ENCODE results near the gene ADRA2B. TPM values are rescaled to one million over a fixed set of nuclear protein-coding genes. Genes with fewer than 3 reads are reported as not detected.
A peak's percentile ranks its signal among the peaks of the same experiment; 100 is the strongest.

The ADRA2B gene
- total and polyA plus RNA-seq, 2 donors (not counting 3 experiments of a cell fraction or from before 2014, with no cell fraction given), result not detected

DNA sequence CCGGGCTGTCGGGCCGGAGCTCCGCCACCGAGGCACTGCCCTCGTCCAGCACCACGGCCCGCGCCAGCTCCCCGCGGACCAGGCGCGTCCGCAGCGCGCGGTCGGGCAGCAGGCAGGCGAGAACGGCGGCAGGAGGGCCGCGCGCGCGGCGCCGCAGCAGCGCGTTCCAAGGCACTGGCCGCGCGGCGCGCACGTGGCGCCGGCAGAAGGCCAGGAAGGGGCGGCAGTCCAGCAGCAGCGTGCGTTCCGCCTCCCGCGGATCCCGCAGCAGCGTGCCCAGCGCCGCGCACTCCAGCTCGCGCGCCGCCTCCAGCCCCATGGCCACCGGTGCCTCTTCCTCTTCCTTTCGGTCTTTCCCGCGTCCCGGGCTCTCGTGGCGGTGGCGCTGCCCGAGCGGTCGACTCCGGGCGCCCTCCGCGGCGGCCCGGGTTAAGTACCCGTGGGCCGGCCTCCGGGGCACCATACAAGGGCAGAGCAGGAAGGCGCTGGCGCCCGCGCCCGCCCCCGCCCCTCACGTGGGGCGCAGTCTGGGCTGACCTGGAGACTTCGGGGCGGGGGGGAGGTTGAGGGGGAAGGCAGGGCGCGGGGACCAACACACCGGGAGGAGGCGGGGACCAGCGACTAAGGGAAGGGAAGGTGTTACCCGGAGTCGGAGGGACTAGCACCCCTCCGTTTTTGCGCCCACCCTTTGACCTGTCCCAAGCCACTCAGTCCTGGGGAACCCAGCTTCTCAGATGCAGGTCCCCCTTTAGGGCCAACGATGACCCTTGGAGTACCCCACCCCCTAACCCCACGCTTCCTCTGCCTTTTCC is 28.9 kb upstream of the ADRA2B start, which contains the start of gene DUSP2:
TSS of gene DUSP2 (minus strand) at position 405 of the 812 bp plus-strand sequence. CDS start at position 319, 86 bp downstream.
- peak; percentile 56 for DNase-seq (ENCODE audit: low read depth, low spot score)

DNA sequence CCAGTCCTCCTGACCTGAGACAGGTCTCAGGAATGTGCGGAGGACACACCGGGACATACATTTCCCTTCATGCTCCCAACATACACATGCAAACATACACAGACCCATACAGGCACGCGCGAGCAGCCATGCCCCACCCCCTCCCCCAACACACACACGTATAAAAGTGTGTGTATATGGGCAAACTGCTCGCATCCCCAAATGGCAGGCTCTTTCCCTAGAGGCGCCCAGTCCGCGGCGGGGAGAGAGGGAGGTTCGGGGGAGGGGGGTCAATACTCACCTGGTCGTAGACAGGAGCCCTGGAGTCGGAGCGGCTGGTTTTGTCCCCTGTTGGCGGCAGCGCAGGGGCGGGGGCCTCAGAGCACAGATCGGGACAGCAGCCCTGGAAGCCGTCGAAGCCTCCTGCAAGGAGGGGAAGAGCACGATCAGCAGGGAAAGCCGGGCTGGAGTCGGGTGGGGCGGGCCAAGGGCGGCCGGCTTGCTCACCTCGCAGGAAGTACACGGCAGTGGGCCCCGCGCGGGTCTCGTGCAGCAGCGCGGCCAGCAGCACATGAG is 28.2 kb upstream of the ADRA2B start:
- ChIA-PET CTCF (interaction anchor here (1.0 kb wide), 1 partner anchor 30 kb away, joined by 5 read pairs; no protein-coding TSS in a partner anchor), POLR2A (no interaction called here)
- H4K20me1 ChIP-seq (replicated peaks; ENCODE audit: control insufficient read depth, extremely low read depth, insufficient read depth, low read length), result no peaks in the 10 kb centered on the region
- dilution Hi-C loops (cut with MboI; ENCODE audit: extremely low pct_ligation_motif_present, low sequenced_read_pairs), result no loop called here
- no peaks in the 10 kb centered on the region for H3K36me3 ChIP-seq (ENCODE audit: control insufficient read depth in 2 of 2, extremely low read depth in 1 of 2, insufficient read depth in 2 of 2, low read length in 2 of 2)
- DNase-seq (ENCODE audit: low read depth, low spot score) (no peak), FAIRE-seq (no peak)
- H3K79me2 ChIP-seq (ENCODE audit: control insufficient read depth, insufficient read depth, low read length), result no peaks in the 10 kb centered on the region
- intact Hi-C loops (cut with micrococcal nuclease), result no loop called here
- peak overlapping the region; percentile 43 for H3K4me2 ChIP-seq (ENCODE audit: insufficient read depth, low read length)
- H3K4me3 ChIP-seq (replicated peaks in 1 of 3; ENCODE audit: insufficient read depth in 1 of 3, low read depth in 1 of 3, low read length in 3 of 3), result peak overlapping the region in 1 of 3 experiments; percentile 39
- TF ChIP-seq, protein P1, sequence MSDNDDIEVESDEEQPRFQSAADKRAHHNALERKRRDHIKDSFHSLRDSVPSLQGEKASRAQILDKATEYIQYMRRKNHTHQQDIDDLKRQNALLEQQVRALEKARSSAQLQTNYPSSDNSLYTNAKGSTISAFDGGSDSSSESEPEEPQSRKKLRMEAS (IDR thresholded peaks at IDR 0.05; ENCODE audit: insufficient read depth, insufficient read length), result no peak
- no peak for TF ChIP-seq GATA2 (IDR thresholded peaks at IDR 0.05; ENCODE audit: insufficient read depth, insufficient read length, low read depth, low read length)
- TF ChIP-seq EZH2 (IDR thresholded peaks at IDR 0.05; ENCODE audit: borderline replicate concordance, low read depth, low read length, severe bottlenecking), result no peak
- TF ChIP-seq FOS (IDR thresholded peaks at IDR 0.05; ENCODE audit: borderline replicate concordance, insufficient read depth, low read length), result no peak
- TF ChIP-seq POLR2AphosphoS5 (IDR thresholded peaks at IDR 0.05; ENCODE audit: insufficient read depth, low read depth, low read length), result no peak
- no peak for TF ChIP-seq JUN (IDR thresholded peaks at IDR 0.05; ENCODE audit: borderline replicate concordance, insufficient read depth, insufficient read length, low read depth)
- TF ChIP-seq MYC (IDR thresholded peaks at IDR 0.05; ENCODE audit: low read depth, low read length), result no peak
- no peak overlapping the region for H3K9ac ChIP-seq (replicated peaks; ENCODE audit: extremely low read depth, insufficient read depth, low read length)
- H2AFZ ChIP-seq (ENCODE audit: low read depth, low read length), result peak overlapping the region; percentile 83
- no peaks in the 10 kb centered on the region for H3K9me3 ChIP-seq (replicated peaks; ENCODE audit: control insufficient read depth, insufficient read depth, low read length)
- H3K27me3 ChIP-seq (ENCODE audit: control insufficient read depth in 2 of 2, insufficient read depth in 2 of 2, low read length in 2 of 2), result no peaks in the 10 kb centered on the region
- H3K27ac ChIP-seq (ENCODE audit: insufficient read depth, low read depth, low read length), result no peak overlapping the region
- BruUV-seq (replicated peaks), result no TSS peak
- no peaks in the 10 kb centered on the region for H3K4me1 ChIP-seq (ENCODE audit: control insufficient read depth, extremely low read depth, insufficient read depth, low read length)
- no peaks in the 10 kb centered on the region for H3K9me1 ChIP-seq (replicated peaks; ENCODE audit: control insufficient read depth, extremely low read depth, insufficient read depth, low read length)

More for the DNA sequence above, 28.9 kb upstream of the ADRA2B start, which contains the start of gene DUSP2:
- Histone ChIP-seq H3K79me2 (ENCODE audit: control insufficient read depth, insufficient read depth, low read length) (no peaks in the 10 kb centered on the region), H3K9me1 (replicated peaks; ENCODE audit: control insufficient read depth, extremely low read depth, insufficient read depth, low read length) (no peaks in the 10 kb centered on the region), H3K9ac (replicated peaks; ENCODE audit: extremely low read depth, insufficient read depth, low read length) (no peak within 1 kb of the TSS), H3K9me3 (replicated peaks; ENCODE audit: control insufficient read depth, insufficient read depth, low read length) (no peaks in the 10 kb centered on the region), H3K4me1 (ENCODE audit: control insufficient read depth, extremely low read depth, insufficient read depth, low read length) (no peaks in the 10 kb centered on the region), H3K4me3 (replicated peaks in 1 of 3; ENCODE audit: insufficient read depth in 1 of 3, low read depth in 1 of 3, low read length in 3 of 3) (peak within 1 kb of the TSS in 1 of 3 experiments; percentile 39), H3K27me3 (ENCODE audit: control insufficient read depth in 2 of 2, insufficient read depth in 2 of 2, low read length in 2 of 2) (no peaks in the 10 kb centered on the region), H2AFZ (ENCODE audit: low read depth, low read length) (peak within 1 kb of the TSS; percentile 83), H3K36me3 (ENCODE audit: control insufficient read depth in 2 of 2, extremely low read depth in 1 of 2, insufficient read depth in 2 of 2, low read length in 2 of 2) (no peaks in the 10 kb centered on the region), H3K27ac (ENCODE audit: insufficient read depth, low read depth, low read length) (no peak within 1 kb of the TSS), H4K20me1 (replicated peaks; ENCODE audit: control insufficient read depth, extremely low read depth, insufficient read depth, low read length) (no peaks in the 10 kb centered on the region), H3K4me2 (ENCODE audit: insufficient read depth, low read length) (peak within 1 kb of the TSS; percentile 43)
- CTCF ChIA-PET, result interaction anchor here (1.0 kb wide), 1 partner anchor 29 kb away, joined by 5 read pairs; no protein-coding TSS in a partner anchor
- intact Hi-C loops (cut with micrococcal nuclease) (no loop called here), dilution Hi-C loops (cut with MboI; ENCODE audit: extremely low pct_ligation_motif_present, low sequenced_read_pairs) (no loop called here)
- no TSS peak for BruUV-seq (replicated peaks)
- peak; percentile 18 for FAIRE-seq
- POLR2A ChIA-PET, result no interaction called here
- no peak for TF ChIP-seq JUN (IDR thresholded peaks at IDR 0.05; ENCODE audit: borderline replicate concordance, insufficient read depth, insufficient read length, low read depth)
- peak; percentile 35 for TF ChIP-seq MYC (IDR thresholded peaks at IDR 0.05; ENCODE audit: low read depth, low read length)
- TF ChIP-seq POLR2A (IDR thresholded peaks at IDR 0.05; ENCODE audit: low read depth, low read length), result no peak
- peak; percentile 59 for TF ChIP-seq POLR2AphosphoS5 (IDR thresholded peaks at IDR 0.05; ENCODE audit: insufficient read depth, low read depth, low read length)
- TF ChIP-seq, protein P1 (IDR thresholded peaks at IDR 0.05; ENCODE audit: insufficient read depth, insufficient read length), result peak; percentile 63

All from endothelial cell of umbilical vein (primary cell).